Activated CD8-positive, alpha-beta memory T cell treated with anti-CD3 and anti-CD28 coated beads for 4 hours (primary cell): Measurements from ENCODE around the gene ARRDC1.
"Not testable (repeated sequence)": the region's sequence is repeated elsewhere in the genome, so short reads cannot be mapped to it uniquely, and the experiment has no call there.

Experiments
- DNase-seq, 2 donors: peaks; one replicate each; pipeline ENCODE4 v3.0.0-alpha.2; 2020; ENCODE audit warnings: low read depth in 2 of 2

The ARRDC1 gene

GRCh38 chr9:137586854-137587253 is 18.6 kb upstream of the ARRDC1 start:
- no peak for DNase-seq

GRCh38 chr9:137588311-137588710 is 17.2 kb upstream of the ARRDC1 start:
- no peak for DNase-seq

- DNase-seq, result no peak
Observed at GRCh38 chr9:137588891-137589290, 16.6 kb upstream of the ARRDC1 start.

- DNase-seq, result no peak
Observed at GRCh38 chr9:137589441-137590122, 15.9 kb upstream of the ARRDC1 start.

GRCh38 chr9:137590123-137590468 is 15.4 kb upstream of the ARRDC1 start:
- no peak for DNase-seq

- DNase-seq, result peak; percentile 75 to 78
Observed at GRCh38 chr9:137590469-137591383, 14.8 kb upstream of the ARRDC1 start, which contains the start of gene ZMYND19. Gene ZMYND19 (minus strand): TSS chr9:137590512. CDS start chr9:137590263, 249 bp downstream.

- no peak for DNase-seq
Observed at GRCh38 chr9:137592767-137593166, 12.7 kb upstream of the ARRDC1 start.

- no peak for DNase-seq
Observed at GRCh38 chr9:137593176-137593575, 12.3 kb upstream of the ARRDC1 start.

GRCh38 chr9:137596577-137596976 is 8.9 kb upstream of the ARRDC1 start:
- DNase-seq, result not testable (repeated sequence)

- no peak for DNase-seq
Observed at GRCh38 chr9:137598943-137599342, 6.5 kb upstream of the ARRDC1 start.

GRCh38 chr9:137602661-137603060 is 2.8 kb upstream of the ARRDC1 start:
- DNase-seq, result no peak

GRCh38 chr9:137603879-137604278 is 1.6 kb upstream of the ARRDC1 start:
- DNase-seq, result no peak

- no peak for DNase-seq
Observed at GRCh38 chr9:137604345-137605086, 970 bp upstream of the ARRDC1 start.

- no peak for DNase-seq
Observed at GRCh38 chr9:137606005-137606621, 627 bp downstream of the ARRDC1 start.

GRCh38 chr9:137606734-137607138 is 1.2 kb downstream of the ARRDC1 start:
- no peak for DNase-seq

- DNase-seq, result no peak
Observed at GRCh38 chr9:137607141-137607857, 1.8 kb downstream of the ARRDC1 start.

- no peak for DNase-seq
Observed at GRCh38 chr9:137610944-137611343, 5.5 kb downstream of the ARRDC1 start.

- no peak for DNase-seq
Observed at GRCh38 chr9:137611623-137612609, 6.4 kb downstream of the ARRDC1 start.

GRCh38 chr9:137612741-137613142 is 7.3 kb downstream of the ARRDC1 start:
- DNase-seq, result no peak

GRCh38 chr9:137613259-137613658 is 7.8 kb downstream of the ARRDC1 start:
- no peak for DNase-seq
